DOHH2 (cell line): ENCODE measurements around the gene RAP1B.

Experiments
- CTCF ChIP-seq: fragments of 200-600 bp; sonication (generic); IDR thresholded peaks from one replicate; pipeline ENCODE4 v1.5.1; 2014; ENCODE audit warnings: antibody characterized with exemption, mild to moderate bottlenecking, low read depth, low read length; ENCODE audit not compliant: poor library complexity, severe bottlenecking
- EZH2phosphoT487 ChIP-seq: fragments of 200-600 bp; sonication (generic); IDR thresholded peaks from 2 replicates; pipeline ENCODE4 v1.6.1; 2017; ENCODE audit warnings: borderline replicate concordance, mild to moderate bottlenecking, antibody characterized with exemption, low read length, moderate library complexity, mixed read lengths

- TF ChIP-seq CTCF (no peak), EZH2phosphoT487 (no peak)
Observed at GRCh38 chr12:68580911-68581310, 29.8 kb upstream of the RAP1B start.
